Glutamatergic neuron (in vitro differentiated cells): ENCODE measurements around the gene AKR1D1. TPM values are rescaled to one million over a fixed set of nuclear protein-coding genes. Genes with fewer than 3 reads are reported as not detected.

Source experiments
- DNase-seq: peaks from one replicate; pipeline ENCODE4 v3.0.0; 2022
- H3K27ac Mint-ChIP-seq: one replicate; pipeline ENCODE4 v1.8.0; 2020; ENCODE audit warnings: mild to moderate bottlenecking, mixed read lengths, inconsistent platforms; ENCODE audit not compliant: unreplicated experiment
- H3K27me3 Mint-ChIP-seq: one replicate; pipeline ENCODE4 v1.8.0; 2020; ENCODE audit warnings: mild to moderate bottlenecking, moderate library complexity, mixed read lengths, inconsistent platforms; ENCODE audit not compliant: unreplicated experiment
- H3K36me3 Mint-ChIP-seq: one replicate; pipeline ENCODE4 v1.8.0; 2020; ENCODE audit warnings: mild to moderate bottlenecking, mixed read lengths, inconsistent platforms; ENCODE audit not compliant: unreplicated experiment
- H3K4me1 Mint-ChIP-seq: one replicate; pipeline ENCODE4 v1.8.0; 2020; ENCODE audit warnings: mild to moderate bottlenecking, low read depth, mixed read lengths, inconsistent platforms; ENCODE audit not compliant: unreplicated experiment
- H3K4me3 Mint-ChIP-seq: one replicate; pipeline ENCODE4 v1.8.0; 2020; ENCODE audit warnings: mild to moderate bottlenecking, mixed read lengths, inconsistent platforms; ENCODE audit not compliant: unreplicated experiment
- H3K9me3 Mint-ChIP-seq: one replicate; pipeline ENCODE4 v1.8.0; 2020; ENCODE audit warnings: mild to moderate bottlenecking, moderate library complexity, mixed read lengths, inconsistent platforms; ENCODE audit not compliant: unreplicated experiment
- CTCF ChIP-seq: fragments of 200-600 bp; sonication (generic); IDR thresholded peaks from one replicate; pipeline ENCODE4 v1.5.0; 2021; ENCODE audit not compliant: partially characterized antibody, unreplicated experiment
- total RNA-seq: library from RNA; stranded (reverse); fragmentation: NEBNext Ultra II Directional; extraction: Animal tissue kit (Norgen Biotek cat#: 25700); gene quantifications from one replicate; pipeline ENCODE4 v1.2.1, GENCODE V29; 2021; ENCODE audit not compliant: unreplicated experiment

The AKR1D1 gene
- total RNA-seq, 1 donor from 2014 or later, result not detected

GRCh38 chr7:138099813-138100212 is 23.6 kb downstream of the AKR1D1 start:
- H3K4me3 Mint-ChIP-seq, result no peak overlapping the region
- DNase-seq, result no peak
- no peaks in the 10 kb centered on the region for H3K4me1 Mint-ChIP-seq
- H3K27me3 Mint-ChIP-seq, result peaks cover 2% of the 10 kb centered on the region
- no peak overlapping the region for H3K27ac Mint-ChIP-seq
- no peak for TF ChIP-seq CTCF
- no peaks in the 10 kb centered on the region for H3K36me3 Mint-ChIP-seq
- H3K9me3 Mint-ChIP-seq, result no peaks in the 10 kb centered on the region

- H3K27ac Mint-ChIP-seq, result no peak overlapping the region
- no peaks in the 10 kb centered on the region for H3K4me1 Mint-ChIP-seq
- H3K27me3 Mint-ChIP-seq, result no peaks in the 10 kb centered on the region
- no peak for DNase-seq
- H3K36me3 Mint-ChIP-seq, result no peaks in the 10 kb centered on the region
- H3K4me3 Mint-ChIP-seq, result no peak overlapping the region
- H3K9me3 Mint-ChIP-seq, result no peaks in the 10 kb centered on the region
- TF ChIP-seq CTCF, result no peak
These were observed 29.0 kb downstream of the AKR1D1 start for GRCh38 chr7:138105221-138105620.

- H3K9me3 Mint-ChIP-seq, result peaks cover 2% of the 10 kb centered on the region
- no peak for TF ChIP-seq CTCF
- H3K27me3 Mint-ChIP-seq, result peaks cover 2% of the 10 kb centered on the region
- H3K27ac Mint-ChIP-seq, result no peak overlapping the region
- no peaks in the 10 kb centered on the region for H3K4me1 Mint-ChIP-seq
- H3K36me3 Mint-ChIP-seq, result no peaks in the 10 kb centered on the region
- H3K4me3 Mint-ChIP-seq, result no peak overlapping the region
- no peak for DNase-seq
These were observed 38.8 kb downstream of the AKR1D1 start for GRCh38 chr7:138115047-138115446.

- Mint-ChIP-seq H3K9me3 (peaks cover 2% of the 10 kb centered on the region), H3K27ac (no peak overlapping the region), H3K4me1 (no peaks in the 10 kb centered on the region), H3K27me3 (peaks cover 2% of the 10 kb centered on the region), H3K4me3 (no peak overlapping the region), H3K36me3 (no peaks in the 10 kb centered on the region)
- no peak for TF ChIP-seq CTCF
- no peak for DNase-seq
These were observed 39.9 kb downstream of the AKR1D1 start for GRCh38 chr7:138116141-138116540.

- no peaks in the 10 kb centered on the region for H3K36me3 Mint-ChIP-seq
- peaks cover 2% of the 10 kb centered on the region for H3K9me3 Mint-ChIP-seq
- H3K4me3 Mint-ChIP-seq, result no peak overlapping the region
- no peaks in the 10 kb centered on the region for H3K4me1 Mint-ChIP-seq
- peaks cover 2% of the 10 kb centered on the region for H3K27me3 Mint-ChIP-seq
- no peak for DNase-seq
- H3K27ac Mint-ChIP-seq, result no peak overlapping the region
- TF ChIP-seq CTCF, result no peak
These were observed 40.6 kb downstream of the AKR1D1 start for GRCh38 chr7:138116892-138117291.
